Activated CD4-positive, CD25-positive, alpha-beta regulatory T cell treated with anti-CD3 and anti-CD28 coated beads, Interleukin-2, amount 50 U/mL, for 72 hours (primary cell): ENCODE measurements around the gene INTS7.
"Not testable (repeated sequence)": the region's sequence is repeated elsewhere in the genome, so short reads cannot be mapped to it uniquely, and the experiment has no call there.

Experiments used
- DNase-seq: peaks from one replicate; pipeline ENCODE4 v3.0.0; 2021

Gene INTS7

DNA sequence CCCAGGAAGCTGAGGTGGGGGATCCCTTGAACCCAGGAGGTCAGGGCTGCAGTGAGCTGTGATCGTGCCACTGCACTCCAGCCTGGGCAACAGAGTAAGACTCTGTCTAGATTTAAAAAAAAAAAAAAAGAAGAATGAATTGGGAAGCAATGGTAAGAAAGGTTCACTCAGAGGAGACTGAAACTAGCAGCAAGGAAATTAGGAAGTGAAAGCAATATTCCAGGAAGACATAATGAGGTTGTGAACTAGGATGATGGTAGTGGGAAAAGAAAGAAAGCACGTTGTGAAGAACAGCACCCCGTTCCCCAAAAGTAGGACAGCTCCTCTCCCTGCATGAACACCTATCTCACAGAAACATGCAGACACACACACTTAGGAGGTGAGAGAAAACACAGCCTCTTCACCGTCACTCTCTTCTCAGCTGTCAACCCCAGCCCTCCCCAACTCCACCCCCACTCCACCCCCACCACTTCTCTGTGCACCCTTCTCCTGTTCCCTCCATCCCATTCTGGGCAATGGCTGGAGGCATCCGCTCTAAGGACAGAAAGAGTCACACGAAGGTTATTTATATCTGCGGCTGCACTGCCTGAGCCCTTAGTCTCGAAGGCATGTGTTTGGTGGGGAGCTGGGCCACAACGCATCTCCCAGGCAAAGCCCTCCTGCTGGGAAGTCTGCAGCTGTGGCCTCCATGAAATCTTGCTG lies 103.0 kb downstream of the INTS7 start:
- DNase-seq, result no peak

DNA sequence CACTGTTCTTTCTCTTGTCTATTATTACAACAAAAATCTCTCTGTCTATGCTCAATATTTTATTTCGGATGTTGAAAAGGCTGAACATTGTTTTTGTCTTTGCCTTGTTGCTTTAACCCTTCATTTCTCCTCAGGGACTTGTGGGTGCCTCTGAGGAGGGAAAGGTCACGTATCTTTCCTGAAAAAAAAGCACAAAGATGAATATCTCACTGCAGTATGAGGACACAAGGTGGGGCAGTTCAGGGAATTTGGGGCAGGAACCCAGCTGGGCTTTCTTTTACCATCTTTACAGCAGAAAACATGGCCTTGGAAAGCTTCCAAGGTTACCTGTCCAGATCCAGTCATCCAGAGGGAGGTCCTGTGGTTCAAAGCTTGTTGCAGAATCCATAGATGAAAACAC lies 105.7 kb downstream of the INTS7 start:
- DNase-seq, result no peak

DNA sequence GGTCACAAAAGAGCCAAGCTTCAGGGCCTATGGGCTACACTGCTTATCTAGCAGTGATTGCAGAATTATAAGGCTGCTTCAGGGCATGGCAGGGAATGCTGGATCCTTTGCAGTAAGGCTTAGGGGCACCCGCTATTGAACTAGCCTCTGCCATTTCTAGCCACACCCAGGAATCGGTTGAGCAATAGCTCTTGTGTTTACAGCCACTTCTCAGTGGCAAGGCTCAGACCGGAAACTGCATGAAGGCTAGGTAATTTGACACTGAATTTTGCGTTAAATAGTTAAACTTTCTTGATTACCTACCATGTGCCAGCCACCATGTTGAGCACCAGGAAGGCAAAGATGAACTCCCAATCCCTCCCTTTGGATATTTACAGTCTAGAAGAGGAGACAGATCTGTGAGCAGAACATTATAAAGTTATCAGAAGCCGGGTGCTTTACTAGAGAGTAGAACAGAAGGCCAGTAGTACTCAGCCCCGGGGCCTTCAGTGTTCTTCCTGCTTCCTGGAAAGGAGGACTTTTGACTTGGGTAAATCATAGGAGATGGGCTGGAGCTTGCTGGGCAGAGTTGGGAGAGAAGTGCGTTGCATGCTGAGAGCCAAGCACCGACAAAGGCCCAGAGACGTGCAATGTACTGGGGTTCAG lies 106.2 kb downstream of the INTS7 start:
- DNase-seq, result no peak

DNA sequence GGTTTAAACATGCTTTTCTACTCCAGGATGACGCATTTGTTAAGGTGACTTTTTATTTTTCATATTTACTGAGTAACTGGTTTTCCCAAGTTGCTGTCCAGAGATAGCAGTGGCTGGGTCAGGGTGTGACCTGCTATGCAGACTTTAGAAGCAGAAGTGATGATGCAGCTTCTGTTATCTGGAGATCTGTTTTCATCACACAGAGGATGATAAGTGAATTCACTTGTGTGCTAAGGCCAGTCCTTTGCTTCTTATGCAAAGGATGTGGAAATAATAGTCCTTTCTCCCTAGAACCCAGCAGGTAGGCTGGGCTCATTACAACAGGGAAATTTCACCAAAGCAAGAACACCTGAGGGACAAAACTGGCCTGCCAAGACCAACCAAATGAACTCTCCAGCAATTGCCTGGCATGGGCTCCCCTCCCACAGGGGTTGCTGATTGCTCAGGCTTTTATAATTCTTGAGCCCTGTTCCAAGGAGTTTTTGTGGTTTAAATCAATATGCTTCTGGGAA lies 107.0 kb downstream of the INTS7 start:
- DNase-seq, result no peak

DNA sequence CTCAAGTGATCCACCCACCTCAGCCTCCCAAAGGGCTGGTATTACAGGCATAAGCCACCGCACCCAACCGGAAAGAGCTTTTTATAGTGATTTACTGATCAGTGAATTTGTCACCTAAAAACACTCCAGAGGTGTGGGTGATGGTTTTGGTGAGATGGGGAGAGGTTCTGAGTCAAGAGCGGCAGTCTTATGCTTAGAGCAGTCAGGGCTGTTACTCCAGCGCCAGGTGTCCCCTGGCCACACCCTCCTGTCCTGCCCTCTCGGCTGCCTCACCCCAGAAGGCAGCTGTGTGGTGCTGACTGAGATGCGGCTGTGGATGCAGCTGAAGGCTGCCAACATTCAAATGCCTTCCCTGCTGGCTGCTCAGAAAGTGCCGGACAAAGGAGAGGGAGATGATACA lies 110.3 kb downstream of the INTS7 start:
- DNase-seq, result no peak

DNA sequence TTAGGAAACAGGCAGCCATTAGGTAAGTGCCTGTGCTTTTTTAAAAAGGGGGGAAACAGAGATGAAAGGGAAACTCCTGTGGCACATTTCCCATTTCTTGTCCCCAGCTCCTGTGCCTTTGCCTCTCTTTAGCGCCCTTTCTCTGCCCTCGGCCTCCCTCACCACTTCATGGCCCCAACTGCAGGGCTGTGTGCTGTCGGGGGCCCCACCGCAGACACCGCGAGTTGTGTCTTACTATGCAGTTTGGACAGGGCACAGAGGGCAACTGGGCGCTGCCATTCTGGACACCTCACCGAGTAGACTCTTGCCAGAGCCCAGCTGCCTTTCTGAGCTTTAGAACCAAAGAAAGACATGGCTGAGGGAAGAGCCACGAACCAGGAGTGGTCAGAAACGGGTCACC lies 111.1 kb downstream of the INTS7 start:
- no peak for DNase-seq

DNA sequence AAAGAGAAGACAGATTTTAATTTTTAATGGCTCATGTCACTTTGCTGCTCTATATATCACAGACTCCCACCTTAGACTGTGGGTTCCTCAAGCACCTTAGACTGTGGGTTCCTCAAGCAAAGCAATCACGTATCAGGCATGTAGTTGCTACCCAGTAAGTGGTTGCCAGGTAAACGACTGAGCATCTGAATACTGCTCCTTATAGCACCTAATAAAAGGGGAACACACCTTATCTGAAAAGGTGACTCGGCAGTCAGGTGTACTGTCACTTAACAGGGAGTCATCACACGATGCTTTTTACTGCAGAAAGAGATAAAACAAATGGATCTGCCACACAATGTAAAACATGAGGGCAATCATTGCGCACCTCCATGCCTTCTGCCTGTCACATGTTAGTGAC lies 112.3 kb downstream of the INTS7 start:
- no peak for DNase-seq

DNA sequence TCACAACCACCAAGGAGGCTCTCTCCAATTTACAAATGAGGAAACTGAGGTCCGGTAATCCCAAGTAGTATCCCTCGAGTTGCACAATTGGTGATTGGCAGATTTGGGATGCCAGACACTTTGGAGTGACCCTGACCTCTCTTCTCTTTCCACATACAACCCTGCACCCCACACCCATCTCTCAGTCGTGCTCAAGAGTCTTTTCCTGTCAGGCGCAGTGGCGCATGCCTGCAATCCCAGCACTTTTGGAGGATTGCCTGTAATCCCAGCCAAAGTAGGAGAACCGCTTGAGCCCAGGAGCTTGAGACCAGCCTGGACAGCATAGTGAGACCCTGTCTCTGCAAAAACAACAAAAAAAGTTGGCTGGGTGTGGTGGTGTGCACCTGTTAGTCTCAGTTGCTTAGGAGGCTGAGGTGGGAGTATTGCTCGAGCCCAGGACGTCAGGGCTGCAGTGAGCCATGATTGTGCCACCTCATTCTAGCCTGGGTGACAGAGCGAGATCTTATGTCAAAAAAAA lies 113.7 kb downstream of the INTS7 start:
- no peak for DNase-seq

DNA sequence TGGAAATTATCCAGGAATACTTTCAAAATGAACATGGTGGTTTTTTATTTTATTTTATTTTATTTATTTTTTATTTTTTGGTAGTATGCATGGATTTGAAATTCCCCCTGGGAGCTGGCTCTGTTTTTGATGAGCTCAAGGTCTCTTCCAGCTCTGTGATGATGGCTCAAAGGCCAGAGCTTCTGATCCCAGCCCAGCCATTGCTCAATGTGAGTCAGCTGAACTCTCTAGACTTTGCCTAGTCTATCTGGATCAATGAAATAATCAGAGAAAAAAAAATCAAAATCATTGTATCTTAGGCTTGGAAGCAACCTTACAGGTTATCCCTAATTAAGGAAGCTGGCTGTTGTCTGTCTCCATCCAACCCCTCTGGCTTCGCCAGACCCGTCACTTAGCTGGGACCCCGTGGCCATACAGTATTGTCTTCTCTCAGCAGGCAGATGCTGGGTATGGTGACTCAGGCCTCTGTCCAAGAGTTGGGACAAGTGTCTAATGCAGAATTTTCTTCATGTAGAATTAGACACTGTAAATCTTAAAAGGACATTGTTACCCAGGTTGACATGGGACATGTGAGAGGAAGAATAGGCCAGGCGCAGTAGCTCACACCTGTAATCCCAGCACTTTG lies 114.6 kb downstream of the INTS7 start:
- no peak for DNase-seq

DNA sequence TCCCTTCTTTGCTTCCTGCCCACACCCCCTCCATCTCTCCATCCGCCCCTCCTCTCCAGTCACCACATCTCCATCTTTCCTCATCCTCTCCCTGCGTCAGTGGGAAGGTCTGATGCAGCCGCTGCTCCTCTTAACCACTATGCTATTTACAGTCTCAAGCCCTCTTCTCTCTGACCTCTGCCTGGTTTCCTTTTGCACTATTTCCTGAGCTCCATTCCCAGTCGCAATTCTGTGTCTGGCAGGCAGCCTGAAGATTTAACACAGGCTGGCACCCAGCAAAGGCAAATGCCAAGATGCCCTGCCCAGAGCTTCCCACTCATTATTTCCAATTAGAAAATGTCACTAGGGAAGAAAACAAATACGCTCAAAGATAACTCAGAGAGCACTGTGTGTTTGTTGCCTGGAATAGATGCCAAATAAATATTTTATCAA lies 115.2 kb downstream of the INTS7 start:
- no peak for DNase-seq

DNA sequence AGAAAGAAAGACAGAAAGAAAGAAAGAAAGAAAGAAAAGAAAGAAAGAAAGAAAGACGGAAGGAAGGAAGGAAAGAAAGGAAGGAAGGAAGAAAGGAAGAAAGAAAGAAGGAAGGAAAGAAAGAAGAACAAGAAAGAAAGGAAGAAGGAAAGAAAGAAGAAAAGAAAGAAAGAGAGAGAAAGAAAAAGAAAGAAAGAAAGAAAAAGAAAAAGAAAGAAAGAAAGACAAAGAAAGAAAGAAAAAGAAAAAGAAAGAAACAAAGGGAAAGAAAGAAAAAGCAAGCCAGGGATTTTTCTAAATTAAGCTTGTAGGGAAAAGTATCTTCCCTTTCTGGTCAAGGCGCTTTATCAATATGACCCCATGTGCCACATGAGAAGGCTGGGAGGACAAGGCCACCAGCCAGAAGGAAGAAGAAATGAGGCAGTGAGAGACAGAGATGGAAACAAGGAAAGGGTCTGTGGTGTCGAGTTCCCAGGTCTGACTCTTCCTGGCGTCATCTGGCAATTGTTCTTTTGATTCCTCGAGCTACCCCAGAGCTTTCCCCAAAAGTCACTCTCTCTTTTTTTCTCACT lies 116.4 kb downstream of the INTS7 start:
- DNase-seq, result no peak

DNA sequence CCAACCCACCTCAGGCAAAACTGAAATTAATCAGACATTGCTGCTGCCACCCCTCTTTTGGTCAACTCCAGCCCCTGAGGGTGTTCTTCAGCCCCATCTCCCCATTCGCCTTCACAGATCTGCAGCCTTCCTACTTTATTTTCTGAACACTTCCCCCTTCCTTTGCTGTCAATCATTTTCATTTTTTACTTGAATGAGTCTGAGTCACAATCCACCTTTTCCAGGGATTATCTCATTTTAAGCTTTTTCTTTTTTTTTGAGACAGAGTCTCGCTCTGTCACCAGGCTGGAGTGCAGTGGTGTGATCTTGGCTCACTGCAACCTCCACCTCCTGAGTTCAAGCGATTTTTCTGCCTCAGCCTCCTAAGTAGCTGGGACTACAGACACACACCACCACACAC lies 118.9 kb downstream of the INTS7 start:
- not testable (repeated sequence) for DNase-seq

DNA sequence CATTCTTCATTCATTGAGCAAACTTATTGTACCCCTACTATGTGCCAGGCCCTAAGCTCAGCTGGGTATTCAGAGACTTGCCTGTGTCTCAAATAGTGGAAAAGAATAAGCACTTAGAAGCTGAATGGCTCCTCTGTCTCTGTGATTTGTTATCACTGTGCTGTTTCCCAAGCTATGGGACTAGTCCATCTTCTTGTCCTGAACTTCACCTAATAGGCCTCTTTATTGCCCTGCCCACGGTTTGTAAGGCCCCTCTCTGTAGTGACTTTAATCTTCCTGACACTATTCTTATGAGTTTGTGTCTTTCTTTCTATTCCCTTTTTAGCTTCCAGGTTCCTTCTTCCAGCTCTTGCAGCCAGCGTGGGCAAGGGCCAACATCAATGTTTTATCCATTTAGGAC lies 119.4 kb downstream of the INTS7 start:
- DNase-seq, result no peak

DNA sequence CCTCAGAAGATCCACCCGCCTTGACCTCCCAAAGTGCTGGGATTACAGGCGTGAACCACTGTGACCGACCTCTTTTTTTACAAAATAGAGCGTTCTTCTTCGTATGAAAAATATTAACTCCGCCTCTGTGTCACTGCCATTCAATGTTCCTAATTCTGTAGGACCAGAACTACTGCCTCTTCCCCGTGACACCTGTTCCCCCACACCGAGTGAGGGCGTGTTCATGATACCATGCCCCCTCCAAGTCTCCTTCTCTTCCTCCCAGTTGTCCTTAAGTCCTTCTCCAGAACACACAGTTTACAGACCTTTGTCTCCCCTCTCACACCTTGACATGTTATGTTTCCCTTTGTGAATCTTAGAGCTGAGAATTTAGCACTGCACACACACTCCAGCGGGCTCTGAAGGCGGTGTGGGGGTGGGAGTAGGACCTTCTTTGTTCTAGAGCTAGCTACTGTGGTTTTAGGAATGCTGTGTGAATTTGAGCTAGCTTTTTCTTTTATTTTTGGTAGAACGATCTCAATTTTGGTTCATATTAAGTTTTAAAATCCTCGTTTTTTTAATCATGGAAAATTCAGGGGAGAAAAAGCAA lies 122.4 kb downstream of the INTS7 start:
- DNase-seq, result no peak

DNA sequence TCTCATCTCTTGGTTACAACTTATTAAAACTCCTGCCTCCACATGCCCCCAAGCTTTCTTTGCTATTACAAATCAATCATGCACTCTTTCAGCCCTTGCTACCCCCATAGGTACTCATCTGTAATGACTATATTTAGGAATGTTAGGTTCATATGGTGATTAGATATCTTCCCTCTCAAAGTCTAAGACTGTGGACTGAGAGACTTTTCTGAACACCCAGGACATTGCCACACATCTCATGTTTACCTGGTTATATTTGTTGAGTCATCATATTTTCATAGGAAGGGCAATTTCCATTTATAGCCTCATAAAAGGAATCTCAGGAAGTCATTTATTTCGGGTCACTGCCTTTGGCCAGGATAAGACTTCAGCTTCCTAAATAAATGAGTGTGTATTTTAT lies 123.3 kb downstream of the INTS7 start:
- DNase-seq, result no peak

DNA sequence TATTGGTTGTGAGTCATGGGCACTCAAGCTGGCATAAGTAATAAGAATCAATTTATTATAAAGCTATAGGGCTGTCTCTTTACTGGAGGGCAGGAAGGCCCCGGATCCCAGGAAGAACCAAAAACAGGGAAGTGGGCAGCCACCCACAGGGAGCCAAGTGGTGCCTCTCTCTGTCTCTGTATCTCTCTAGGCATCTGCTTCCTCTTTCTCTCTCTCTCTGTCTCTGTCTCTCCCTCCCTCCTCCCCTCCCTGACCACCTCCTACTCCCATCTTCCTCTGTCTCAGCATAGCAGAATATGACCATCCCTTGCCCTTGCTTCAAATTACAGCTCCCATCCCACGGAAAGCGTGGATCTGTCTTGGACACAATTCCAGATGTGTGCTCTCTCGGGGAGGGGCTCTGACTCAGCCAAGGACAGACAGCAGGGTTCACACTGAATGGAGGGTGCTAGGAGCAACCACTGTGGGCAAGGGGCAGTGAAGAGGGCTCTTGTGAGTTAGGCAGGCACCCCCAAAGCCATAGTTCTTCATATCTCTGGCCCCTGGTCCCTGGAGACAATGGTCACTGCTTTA lies 124.4 kb downstream of the INTS7 start:
- DNase-seq, result no peak

DNA sequence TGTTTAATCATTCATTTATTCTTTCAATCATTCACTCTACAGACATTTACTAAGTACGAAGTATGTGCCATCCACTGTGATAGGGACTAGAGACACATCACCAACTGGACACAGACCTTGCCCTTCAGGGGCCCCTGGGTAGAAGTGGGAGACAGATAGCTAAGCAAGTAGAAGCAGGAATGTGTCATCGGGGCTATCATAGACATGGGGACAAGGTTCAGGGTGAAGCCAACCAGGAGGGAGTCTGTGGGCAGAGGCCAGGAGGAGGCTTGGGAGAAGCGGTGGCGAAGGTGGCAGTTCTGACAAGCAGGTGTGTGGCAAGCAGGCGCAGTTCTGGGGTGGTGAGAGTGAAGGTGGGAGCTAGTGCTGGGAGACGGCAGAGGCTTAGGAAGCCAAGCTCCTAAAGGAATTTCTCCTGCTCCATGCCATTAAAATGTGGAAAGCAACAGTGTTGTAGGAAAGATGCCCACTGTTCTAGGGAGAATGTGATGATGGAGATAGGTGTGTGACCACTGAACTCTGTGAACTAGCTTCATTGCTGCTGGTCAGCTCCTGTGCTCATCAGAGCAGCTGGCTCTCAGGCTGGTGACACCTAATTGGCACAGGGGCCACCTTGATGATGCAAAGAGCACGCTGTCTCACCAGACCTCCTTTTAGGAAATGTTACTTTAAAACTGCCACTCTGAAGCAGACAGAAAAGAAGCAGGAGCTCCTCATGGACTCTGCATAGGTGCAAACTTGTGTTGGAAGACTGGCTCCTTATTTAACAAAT lies 125.1 kb downstream of the INTS7 start:
- DNase-seq, result no peak

DNA sequence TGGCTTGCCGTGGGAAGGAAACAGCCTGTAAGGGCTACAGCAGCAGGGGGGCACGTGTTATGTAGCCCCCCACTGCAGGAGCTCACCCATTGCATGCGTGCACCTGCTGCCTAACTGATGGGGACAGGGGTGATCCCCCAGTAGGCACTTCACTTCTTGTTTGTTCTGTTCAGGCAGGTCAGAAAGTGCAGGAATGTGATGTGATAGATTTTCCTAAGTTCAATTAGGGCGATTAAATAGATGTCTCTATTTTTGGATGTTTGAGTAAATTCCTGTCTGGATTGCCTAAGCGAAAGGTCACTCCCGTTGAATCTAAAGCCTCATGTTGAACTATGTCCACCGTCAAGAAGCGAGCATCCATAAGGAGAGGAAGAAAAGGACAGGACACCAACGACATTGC lies 126.0 kb downstream of the INTS7 start:
- no peak for DNase-seq

DNA sequence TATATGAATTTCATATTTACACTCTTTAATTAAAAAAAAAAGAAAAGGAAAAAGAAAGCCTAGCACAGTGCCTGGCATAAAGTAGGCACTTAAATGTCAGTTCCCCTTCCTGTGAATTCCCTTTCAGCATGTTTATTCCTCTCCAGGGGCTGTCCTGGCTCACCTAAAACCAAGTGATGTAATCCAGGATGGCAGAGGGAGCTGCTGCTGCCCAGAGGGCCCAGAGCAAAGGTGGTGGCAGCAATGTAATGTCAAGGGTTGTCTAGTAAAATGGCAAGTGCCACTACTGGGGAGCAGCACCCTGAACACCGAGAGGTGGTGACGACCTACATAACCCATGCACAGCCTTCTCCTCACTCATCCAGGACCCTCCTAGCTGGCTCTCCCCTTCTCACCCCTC lies 126.4 kb downstream of the INTS7 start:
- no peak for DNase-seq

DNA sequence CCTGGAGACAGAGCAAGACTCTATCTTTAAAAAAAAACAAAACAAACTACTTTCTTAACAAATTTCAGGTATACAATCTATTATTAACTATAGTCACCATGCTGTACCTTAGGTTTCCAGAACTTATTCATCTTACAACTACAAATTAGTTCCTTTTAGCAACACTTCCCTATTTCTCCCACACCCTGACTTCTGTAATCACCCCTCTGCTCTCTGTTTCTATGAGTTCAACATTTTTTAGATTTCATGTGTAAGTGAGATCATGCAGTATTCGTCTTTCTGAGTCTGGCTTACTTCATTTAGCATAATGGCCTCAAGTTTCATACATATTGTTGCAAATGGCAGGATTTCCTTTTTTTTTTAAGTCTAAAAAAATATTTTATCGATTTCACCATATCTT lies 126.9 kb downstream of the INTS7 start:
- no peak for DNase-seq

DNA sequence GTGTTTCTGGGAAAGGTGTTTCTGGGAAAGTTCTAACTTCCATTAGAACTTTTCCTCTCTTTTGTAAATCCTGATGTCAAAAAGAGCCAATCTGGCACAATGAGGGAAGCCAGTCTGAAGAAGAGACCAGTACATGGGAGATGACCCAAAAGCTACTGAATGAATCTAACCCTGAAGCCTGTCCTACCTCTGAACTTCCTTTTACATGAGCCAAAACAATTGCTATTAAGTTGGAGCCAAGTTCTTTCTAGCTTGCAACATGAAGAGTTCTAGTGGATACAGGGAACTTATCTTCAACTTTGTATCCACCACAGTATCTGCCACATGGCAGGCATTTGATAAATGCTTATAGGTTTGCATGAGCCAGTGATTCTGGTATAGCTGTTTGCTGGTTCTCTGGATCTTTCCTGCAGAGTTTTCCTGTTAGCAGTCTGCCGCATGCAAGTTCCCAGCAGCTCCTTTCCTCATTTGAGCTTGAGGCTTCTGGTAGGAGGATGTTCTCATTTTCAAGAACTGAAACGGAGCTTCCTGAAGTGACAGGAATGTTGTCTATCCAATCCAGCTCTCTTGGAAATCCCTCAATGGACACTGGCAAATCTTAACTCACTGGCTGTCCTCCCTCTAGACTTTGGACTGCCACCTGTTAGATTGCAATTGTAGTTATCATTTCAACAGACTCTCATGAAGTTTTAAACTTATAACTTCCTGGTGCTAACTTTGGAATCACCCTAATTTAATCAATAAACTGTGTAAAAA lies 131.7 kb downstream of the INTS7 start:
- no peak for DNase-seq
